HG03432 (cell line): ENCODE measurements around the gene HSCB.
"Not testable (repeated sequence)": the region's sequence is repeated elsewhere in the genome, so short reads cannot be mapped to it uniquely, and the experiment has no call there.

Source experiments
- ATAC-seq: cut with Tn5 transposase; IDR thresholded peaks from one replicate; pipeline ENCODE4 v1.9.1; 2021; ENCODE audit warnings: mild to moderate bottlenecking, moderate library complexity; ENCODE audit not compliant: unreplicated experiment

HSCB gene

GRCh38 chr22:28741785-28742561 is at the start of gene HSCB, which contains the start of gene CHEK2:
Gene HSCB, plus strand, starts transcription at chr22:28742039. Its CDS starts 57 bp downstream, at chr22:28742096.
Gene CHEK2, minus strand, starts transcription at chr22:28741820. Its CDS starts 7,099 bp downstream, at chr22:28734721.
- peak; percentile 86 for ATAC-seq

- ATAC-seq = not testable (repeated sequence)
Observed at GRCh38 chr22:28693041-28693760, 48.6 kb upstream of the HSCB start.

- no peak for ATAC-seq
Observed at GRCh38 chr22:28702891-28703290, 38.9 kb upstream of the HSCB start.

- no peak for ATAC-seq
Observed at GRCh38 chr22:28703436-28703835, 38.4 kb upstream of the HSCB start.

- ATAC-seq = no peak
Observed at GRCh38 chr22:28706845-28707244, 35.0 kb upstream of the HSCB start.

GRCh38 chr22:28710107-28710506 is 31.7 kb upstream of the HSCB start:
- ATAC-seq = no peak

- ATAC-seq = no peak
Observed at GRCh38 chr22:28710576-28711191, 31.2 kb upstream of the HSCB start.

GRCh38 chr22:28711341-28711740 is 30.5 kb upstream of the HSCB start:
- ATAC-seq = no peak

GRCh38 chr22:28711820-28712777 is 29.7 kb upstream of the HSCB start:
- ATAC-seq = no peak

- no peak for ATAC-seq
Observed at GRCh38 chr22:28714043-28714628, 27.7 kb upstream of the HSCB start.

- ATAC-seq = no peak
Observed at GRCh38 chr22:28715611-28716010, 26.2 kb upstream of the HSCB start.

GRCh38 chr22:28716686-28717085 is 25.2 kb upstream of the HSCB start:
- ATAC-seq = no peak

GRCh38 chr22:28718044-28718443 is 23.8 kb upstream of the HSCB start:
- no peak for ATAC-seq

GRCh38 chr22:28728002-28728401 is 13.8 kb upstream of the HSCB start:
- no peak for ATAC-seq

GRCh38 chr22:28728621-28729313 is 13.1 kb upstream of the HSCB start:
- no peak for ATAC-seq

- ATAC-seq = no peak
Observed at GRCh38 chr22:28730179-28730578, 11.7 kb upstream of the HSCB start.

GRCh38 chr22:28734393-28734792 is 7.4 kb upstream of the HSCB start:
- ATAC-seq = no peak

- ATAC-seq = no peak
Observed at GRCh38 chr22:28736301-28737155, 5.3 kb upstream of the HSCB start.

- no peak for ATAC-seq
Observed at GRCh38 chr22:28737701-28738100, 4.1 kb upstream of the HSCB start.
